HPDE6-E6E7 (cell line): ENCODE data around the gene THSD8.
A peak's percentile ranks its signal among the peaks of the same experiment; 100 is the strongest.
"Not testable (repeated sequence)": the region's sequence is repeated elsewhere in the genome, so short reads cannot be mapped to it uniquely, and the experiment has no call there.

Experiments
- DNase-seq: peaks from one replicate; pipeline ENCODE4 v3.0.0; 2011; ENCODE audit warnings: missing footprints; ENCODE audit errors: extremely low spot score

Gene THSD8

GRCh38 chr19:12825254-12826131, 23.6 kb downstream of the THSD8 start:
- no peak for DNase-seq

GRCh38 chr19:12828494-12828893, 26.6 kb downstream of the THSD8 start:
- DNase-seq: no peak

- no peak for DNase-seq
Observed at GRCh38 chr19:12833418-12833737, 31.5 kb downstream of the THSD8 start.

GRCh38 chr19:12833738-12834565, 32.1 kb downstream of the THSD8 start:
- DNase-seq: no peak

GRCh38 chr19:12834566-12834943, 32.7 kb downstream of the THSD8 start, which contains the start of gene RTBDN:
Gene RTBDN, minus strand, starts transcription at chr19:12834579. Its CDS starts 4,600 bp downstream, at chr19:12829979.
- no peak for DNase-seq

- no peak for DNase-seq
Observed at GRCh38 chr19:12834976-12835757, 33.3 kb downstream of the THSD8 start.

- no peak for DNase-seq
Observed at GRCh38 chr19:12836529-12836863, 34.6 kb downstream of the THSD8 start.

- no peak for DNase-seq
Observed at GRCh38 chr19:12837225-12837624, 35.4 kb downstream of the THSD8 start.

GRCh38 chr19:12838182-12838885, 36.5 kb downstream of the THSD8 start, which contains the start of gene MAST1:
Gene MAST1, plus strand, starts transcription at chr19:12838515. Its CDS starts 58 bp downstream, at chr19:12838573.
- DNase-seq: no peak

- DNase-seq: no peak
Observed at GRCh38 chr19:12838886-12839756, 37.3 kb downstream of the THSD8 start.

- no peak for DNase-seq
Observed at GRCh38 chr19:12840091-12841079, 38.5 kb downstream of the THSD8 start.

GRCh38 chr19:12841094-12841493, 39.2 kb downstream of the THSD8 start:
- DNase-seq: no peak

GRCh38 chr19:12842511-12842910, 40.6 kb downstream of the THSD8 start:
- no peak for DNase-seq

- DNase-seq: no peak
Observed at GRCh38 chr19:12843328-12843727, 41.5 kb downstream of the THSD8 start.

GRCh38 chr19:12843999-12844732, 42.3 kb downstream of the THSD8 start:
- DNase-seq: no peak

GRCh38 chr19:12846613-12847012, 44.7 kb downstream of the THSD8 start:
- not testable (repeated sequence) for DNase-seq

- DNase-seq: peak; percentile 87
Observed at GRCh38 chr19:12847159-12848139, 45.6 kb downstream of the THSD8 start.
